GM21723 (cell line): Measurements from ENCODE around the gene KHDC1L.
A peak's percentile ranks its signal among the peaks of the same experiment; 100 is the strongest.
"Not testable (repeated sequence)": the region's sequence is repeated elsewhere in the genome, so short reads cannot be mapped to it uniquely, and the experiment has no call there.

ENCODE experiments used
- ATAC-seq: cut with Tn5 transposase; IDR thresholded peaks from one replicate; pipeline ENCODE4 v1.9.1; 2021; ENCODE audit warnings: mild to moderate bottlenecking, moderate library complexity; ENCODE audit not compliant: unreplicated experiment

KHDC1L gene

GRCh38 chr6:73207221-73207837 lies 18.0 kb downstream of the KHDC1L start:
- ATAC-seq: no peak

GRCh38 chr6:73204252-73204651 lies 21.0 kb downstream of the KHDC1L start:
- ATAC-seq: no peak

GRCh38 chr6:73203098-73203497 lies 22.2 kb downstream of the KHDC1L start:
- no peak for ATAC-seq

GRCh38 chr6:73200735-73201134 lies 24.6 kb downstream of the KHDC1L start:
- no peak for ATAC-seq

GRCh38 chr6:73200247-73200646 lies 25.0 kb downstream of the KHDC1L start:
- ATAC-seq: no peak

GRCh38 chr6:73194744-73195143 lies 30.6 kb downstream of the KHDC1L start:
- no peak for ATAC-seq

- not testable (repeated sequence) for ATAC-seq
Observed at GRCh38 chr6:73193302-73193701, 32.0 kb downstream of the KHDC1L start.

GRCh38 chr6:73182021-73182607 lies 43.2 kb downstream of the KHDC1L start:
- peak; percentile 43 for ATAC-seq

- peak; percentile 86 for ATAC-seq
Observed at GRCh38 chr6:73180763-73181619, 44.3 kb downstream of the KHDC1L start.

- ATAC-seq: no peak
Observed at GRCh38 chr6:73180076-73180738, 45.1 kb downstream of the KHDC1L start.

- ATAC-seq: peak; percentile 57
Observed at GRCh38 chr6:73177221-73177944, 47.9 kb downstream of the KHDC1L start.

GRCh38 chr6:73176057-73176456 lies 49.2 kb downstream of the KHDC1L start:
- no peak for ATAC-seq

- ATAC-seq: no peak
Observed at GRCh38 chr6:73174646-73175045, 50.6 kb downstream of the KHDC1L start.
